Measurements from ENCODE around the gene TRIO. TPM values are rescaled to one million over a fixed set of nuclear protein-coding genes. Genes with fewer than 3 reads are reported as not detected.

TRIO gene
- total RNA-seq, 2 experiments from 2014 or later: 6.0 to 6.6 TPM

DNA sequence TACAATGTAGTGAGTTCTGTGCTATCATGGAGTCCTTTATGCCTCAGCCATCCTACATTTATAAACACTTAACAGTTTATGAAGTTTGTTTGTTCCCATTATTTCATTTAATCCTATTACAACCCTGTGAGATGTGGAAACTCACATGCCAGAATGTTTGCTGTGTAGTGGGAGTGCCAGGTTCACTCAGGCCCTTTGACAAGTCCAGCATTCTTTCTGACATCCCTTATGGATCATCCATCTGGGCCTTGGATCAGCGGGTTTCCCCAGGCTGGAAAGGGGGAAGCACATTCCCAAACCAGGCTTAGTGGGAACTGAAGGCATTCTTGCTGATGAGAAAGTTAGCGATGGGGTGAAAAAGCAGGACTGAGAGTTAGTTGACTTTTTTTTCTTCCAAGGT is 310.3 kb downstream of the TRIO start:
- H3K36me3 Mint-ChIP-seq: no peaks in the 10 kb centered on the region
- CTCF ChIA-PET: no interaction called here
- intact Hi-C loops (cut with micrococcal nuclease): loop anchor here (5.0 kb wide), 1 partner anchor 36 kb away; no protein-coding TSS in a partner anchor
- peaks cover 1% of the 10 kb centered on the region for H3K4me1 Mint-ChIP-seq (ENCODE audit: low read depth)
- no peaks in the 10 kb centered on the region for H3K27me3 Mint-ChIP-seq
- no peak for DNase-seq
- H3K4me3 Mint-ChIP-seq: no peak overlapping the region
- POLR2A ChIA-PET: no interaction called here
- H3K9me3 Mint-ChIP-seq: peaks cover 6% of the 10 kb centered on the region
- no peak overlapping the region for H3K27ac Mint-ChIP-seq

DNA sequence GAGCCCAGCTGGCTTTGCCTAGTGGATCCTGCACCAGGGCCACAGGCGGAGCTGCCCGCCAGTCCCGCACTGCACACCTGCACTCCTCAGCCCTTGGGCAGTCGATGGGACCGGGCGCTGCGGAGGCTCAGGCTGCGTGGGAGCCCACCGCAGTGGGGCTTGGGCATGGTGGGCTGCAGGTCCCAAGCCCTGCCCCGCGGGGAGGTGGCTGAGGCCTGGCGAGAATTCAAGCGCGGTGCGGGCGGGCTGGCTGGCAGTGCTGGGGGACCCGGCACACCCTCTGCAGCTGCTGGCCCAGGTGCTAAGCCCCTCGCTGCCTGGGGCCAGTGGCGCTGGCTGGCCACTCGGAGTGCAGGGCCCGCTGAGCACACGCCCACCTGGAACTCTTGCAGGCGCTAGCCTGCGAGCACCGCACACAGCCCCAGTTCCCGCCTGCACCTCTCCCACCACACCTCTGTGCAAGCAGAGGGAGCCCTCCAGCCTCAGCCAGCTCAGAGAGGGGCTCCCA is 312.7 kb downstream of the TRIO start:
- peaks cover 6% of the 10 kb centered on the region for H3K9me3 Mint-ChIP-seq
- H3K27me3 Mint-ChIP-seq: no peaks in the 10 kb centered on the region
- H3K4me3 Mint-ChIP-seq: no peak overlapping the region
- H3K27ac Mint-ChIP-seq: no peak overlapping the region
- CTCF ChIA-PET: interaction anchor here (0.6 to 1.4 kb wide), 3 partner anchors 56 to 202 kb away, joined by 3 to 4 read pairs (median 3); no protein-coding TSS in a partner anchor
- POLR2A ChIA-PET: interaction anchor here (1.1 kb wide), 1 partner anchor 10 kb away, joined by 3 read pairs; no protein-coding TSS in a partner anchor
- intact Hi-C loops (cut with micrococcal nuclease): no loop called here
- no peak for DNase-seq
- H3K36me3 Mint-ChIP-seq: no peaks in the 10 kb centered on the region
- H3K4me1 Mint-ChIP-seq (ENCODE audit: low read depth): no peaks in the 10 kb centered on the region

DNA sequence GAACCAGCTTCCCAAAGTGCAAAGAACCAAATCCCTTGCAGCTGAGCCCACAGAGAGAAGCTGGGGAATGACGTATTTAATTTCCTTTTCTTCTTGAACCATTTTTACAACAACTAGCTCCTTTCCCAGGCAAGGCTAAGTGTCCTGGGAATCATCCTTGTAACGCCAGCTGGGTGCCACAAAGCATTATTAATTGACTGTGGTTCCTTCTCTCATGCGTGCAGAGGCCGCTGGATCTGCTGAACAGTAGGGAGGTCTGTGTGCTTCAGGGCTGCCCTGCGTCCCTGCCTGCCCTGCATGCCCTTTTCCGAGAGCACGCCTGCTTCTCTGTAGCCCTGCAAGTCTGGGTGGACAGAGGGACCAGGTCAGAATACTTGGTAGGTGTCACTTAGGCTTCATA is 314.3 kb downstream of the TRIO start:
- H3K9me3 Mint-ChIP-seq: peaks cover 6% of the 10 kb centered on the region
- POLR2A ChIA-PET: no interaction called here

GRCh38 chr5:14458414-14458813 is 315.3 kb downstream of the TRIO start:
- ChIA-PET CTCF (no interaction called here), POLR2A (no interaction called here)
- intact Hi-C loops (cut with micrococcal nuclease): no loop called here
- Mint-ChIP-seq H3K9me3 (peaks cover 6% of the 10 kb centered on the region), H3K4me3 (no peak overlapping the region), H3K4me1 (ENCODE audit: low read depth) (no peaks in the 10 kb centered on the region), H3K27me3 (no peaks in the 10 kb centered on the region), H3K27ac (no peak overlapping the region), H3K36me3 (no peaks in the 10 kb centered on the region)
- DNase-seq: no peak

More for the DNA sequence above, 314.3 kb downstream of the TRIO start:
- Mint-ChIP-seq H3K36me3 (no peaks in the 10 kb centered on the region), H3K4me3 (no peak overlapping the region), H3K27ac (no peak overlapping the region), H3K4me1 (ENCODE audit: low read depth) (no peaks in the 10 kb centered on the region), H3K27me3 (no peaks in the 10 kb centered on the region)
- intact Hi-C loops (cut with micrococcal nuclease): no loop called here
- no peak for DNase-seq
- CTCF ChIA-PET: no interaction called here

- CTCF ChIA-PET: no interaction called here
These were observed 317.8 kb downstream of the TRIO start for GRCh38 chr5:14460844-14461398.

GRCh38 chr5:14462681-14463080 is 319.5 kb downstream of the TRIO start:
- H3K9me3 Mint-ChIP-seq: no peaks in the 10 kb centered on the region
- no peaks in the 10 kb centered on the region for H3K27me3 Mint-ChIP-seq
- DNase-seq: no peak
- CTCF ChIA-PET: no interaction called here
- intact Hi-C loops (cut with micrococcal nuclease): no loop called here
- no peak overlapping the region for H3K27ac Mint-ChIP-seq
- H3K4me3 Mint-ChIP-seq: no peak overlapping the region
- no peaks in the 10 kb centered on the region for H3K4me1 Mint-ChIP-seq (ENCODE audit: low read depth)
- H3K36me3 Mint-ChIP-seq: no peaks in the 10 kb centered on the region
- POLR2A ChIA-PET: no interaction called here

More at GRCh38 chr5:14460844-14461398, 317.8 kb downstream of the TRIO start:
- Mint-ChIP-seq H3K4me3 (no peak overlapping the region), H3K36me3 (no peaks in the 10 kb centered on the region), H3K27ac (no peak overlapping the region), H3K27me3 (no peaks in the 10 kb centered on the region), H3K9me3 (no peaks in the 10 kb centered on the region), H3K4me1 (ENCODE audit: low read depth) (no peaks in the 10 kb centered on the region)
- no peak for DNase-seq
- intact Hi-C loops (cut with micrococcal nuclease): no loop called here
- POLR2A ChIA-PET: interaction anchor here (0.5 kb wide), 1 partner anchor 1251 kb away, joined by 3 read pairs; no protein-coding TSS in a partner anchor

DNA sequence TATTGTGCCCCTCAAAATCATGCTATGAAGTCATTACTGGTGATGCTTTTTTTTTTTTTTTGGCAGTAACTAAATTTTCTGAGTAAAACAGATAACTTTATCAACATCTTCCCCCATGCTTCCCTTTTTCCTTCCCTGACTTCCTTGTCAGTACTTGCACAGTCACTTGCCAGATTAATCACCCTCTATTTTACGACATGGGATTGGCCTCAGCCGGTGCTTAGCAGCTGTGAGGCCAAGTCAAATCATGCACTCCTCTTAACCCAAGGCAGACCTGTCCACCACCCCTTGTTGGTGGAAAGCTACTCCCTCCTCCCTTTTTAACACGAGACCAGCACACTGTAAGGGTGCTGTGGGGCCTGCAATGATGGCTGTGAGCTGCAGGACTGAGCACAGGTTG is 320.5 kb downstream of the TRIO start:
- H3K4me3 Mint-ChIP-seq: no peak overlapping the region
- DNase-seq: no peak
- H3K27ac Mint-ChIP-seq: no peak overlapping the region
- ChIA-PET POLR2A (no interaction called here), CTCF (no interaction called here)
- H3K36me3 Mint-ChIP-seq: no peaks in the 10 kb centered on the region
- intact Hi-C loops (cut with micrococcal nuclease): no loop called here
- no peaks in the 10 kb centered on the region for H3K27me3 Mint-ChIP-seq
- no peaks in the 10 kb centered on the region for H3K4me1 Mint-ChIP-seq (ENCODE audit: low read depth)
- no peaks in the 10 kb centered on the region for H3K9me3 Mint-ChIP-seq

GRCh38 chr5:14464096-14464495 is 321.0 kb downstream of the TRIO start:
- intact Hi-C loops (cut with micrococcal nuclease): no loop called here
- Mint-ChIP-seq H3K9me3 (no peaks in the 10 kb centered on the region), H3K27ac (no peak overlapping the region), H3K36me3 (no peaks in the 10 kb centered on the region), H3K27me3 (no peaks in the 10 kb centered on the region), H3K4me1 (ENCODE audit: low read depth) (no peaks in the 10 kb centered on the region), H3K4me3 (no peak overlapping the region)
- ChIA-PET POLR2A (no interaction called here), CTCF (no interaction called here)
- DNase-seq: no peak

GRCh38 chr5:14464671-14465070 is 321.5 kb downstream of the TRIO start:
- no peaks in the 10 kb centered on the region for H3K9me3 Mint-ChIP-seq
- no peaks in the 10 kb centered on the region for H3K4me1 Mint-ChIP-seq (ENCODE audit: low read depth)
- H3K27me3 Mint-ChIP-seq: no peaks in the 10 kb centered on the region
- no peak overlapping the region for H3K4me3 Mint-ChIP-seq
- DNase-seq: no peak
- ChIA-PET POLR2A (no interaction called here), CTCF (no interaction called here)
- intact Hi-C loops (cut with micrococcal nuclease): no loop called here
- no peak overlapping the region for H3K27ac Mint-ChIP-seq
- H3K36me3 Mint-ChIP-seq: no peaks in the 10 kb centered on the region

GRCh38 chr5:14465116-14465515 is 322.0 kb downstream of the TRIO start:
- ChIA-PET POLR2A (no interaction called here), CTCF (no interaction called here)
- Mint-ChIP-seq H3K36me3 (no peaks in the 10 kb centered on the region), H3K27ac (no peak overlapping the region), H3K4me3 (no peak overlapping the region), H3K27me3 (no peaks in the 10 kb centered on the region), H3K9me3 (no peaks in the 10 kb centered on the region), H3K4me1 (ENCODE audit: low read depth) (no peaks in the 10 kb centered on the region)
- intact Hi-C loops (cut with micrococcal nuclease): no loop called here
- no peak for DNase-seq

DNA sequence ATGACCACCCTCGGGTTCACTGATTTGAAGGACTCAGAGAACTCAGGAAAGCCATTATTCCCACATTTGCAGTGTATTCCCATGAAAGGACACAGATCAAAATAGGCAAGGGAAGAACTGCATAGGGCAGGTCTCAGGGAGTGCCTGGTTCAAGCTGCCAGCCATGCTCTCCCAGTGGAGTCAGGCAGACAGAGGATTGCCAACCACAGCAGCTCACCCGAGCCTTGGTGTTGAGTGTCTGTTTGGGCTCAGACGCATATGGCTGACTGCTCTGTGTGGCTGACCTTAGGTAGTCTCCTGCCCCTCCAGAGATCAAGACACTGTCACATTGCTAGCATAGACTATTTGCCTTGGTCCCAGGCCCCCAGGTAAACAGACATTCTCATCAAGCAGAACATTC is 322.6 kb downstream of the TRIO start:
- no peaks in the 10 kb centered on the region for H3K4me1 Mint-ChIP-seq (ENCODE audit: low read depth)
- H3K27ac Mint-ChIP-seq: no peak overlapping the region
- intact Hi-C loops (cut with micrococcal nuclease): no loop called here
- no peak overlapping the region for H3K4me3 Mint-ChIP-seq
- no peak for DNase-seq
- POLR2A ChIA-PET: interaction anchor here (0.8 kb wide), 1 partner anchor 10 kb away, joined by 3 read pairs; no protein-coding TSS in a partner anchor
- CTCF ChIA-PET: no interaction called here
- no peaks in the 10 kb centered on the region for H3K36me3 Mint-ChIP-seq
- H3K9me3 Mint-ChIP-seq: no peaks in the 10 kb centered on the region
- H3K27me3 Mint-ChIP-seq: no peaks in the 10 kb centered on the region

DNA sequence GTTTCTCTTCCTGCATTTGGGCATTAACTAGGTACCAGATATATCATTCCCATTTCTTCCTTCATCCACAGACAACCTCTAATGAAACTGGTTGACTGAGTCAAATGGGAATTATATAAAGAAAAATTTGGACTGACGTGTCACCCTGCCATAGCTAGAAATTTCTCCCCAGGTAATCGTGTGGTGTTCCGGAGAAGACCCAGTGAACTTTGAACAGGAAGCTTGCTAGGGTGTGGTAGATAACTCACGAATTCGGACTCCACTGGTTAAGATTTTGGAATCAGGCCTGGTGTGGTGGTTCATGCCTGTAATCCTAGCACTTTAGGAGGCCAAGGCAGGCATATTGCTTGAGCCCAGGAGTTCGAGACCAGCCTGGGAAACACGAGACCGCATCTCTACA is 324.1 kb downstream of the TRIO start:
- Mint-ChIP-seq H3K9me3 (no peaks in the 10 kb centered on the region), H3K4me3 (no peak overlapping the region), H3K36me3 (no peaks in the 10 kb centered on the region), H3K4me1 (ENCODE audit: low read depth) (no peaks in the 10 kb centered on the region), H3K27ac (no peak overlapping the region), H3K27me3 (no peaks in the 10 kb centered on the region)
- DNase-seq: no peak
- POLR2A ChIA-PET: no interaction called here
- intact Hi-C loops (cut with micrococcal nuclease): no loop called here
- CTCF ChIA-PET: no interaction called here

- Mint-ChIP-seq H3K27ac (no peak overlapping the region), H3K4me1 (ENCODE audit: low read depth) (no peaks in the 10 kb centered on the region), H3K36me3 (no peaks in the 10 kb centered on the region), H3K27me3 (no peaks in the 10 kb centered on the region), H3K4me3 (no peak overlapping the region), H3K9me3 (no peaks in the 10 kb centered on the region)
- ChIA-PET CTCF (interaction anchor here (0.8 kb wide), 1 partner anchor 181 kb away, joined by 3 read pairs; no protein-coding TSS in a partner anchor), POLR2A (no interaction called here)
- intact Hi-C loops (cut with micrococcal nuclease): no loop called here
- no peak for DNase-seq
These were observed 324.7 kb downstream of the TRIO start for GRCh38 chr5:14467886-14468285.

All from activated CD4-positive, alpha-beta memory T cell treated with anti-CD3 and anti-CD28 coated beads for 36 hours (primary cell).